GM21390 (cell line): Measurements from ENCODE around the gene NUP93.
"Not testable (repeated sequence)": the region's sequence is repeated elsewhere in the genome, so short reads cannot be mapped to it uniquely, and the experiment has no call there.

ENCODE experiments used
- ATAC-seq: cut with Tn5 transposase; IDR thresholded peaks from one replicate; pipeline ENCODE4 v1.9.1; 2021; ENCODE audit not compliant: unreplicated experiment

NUP93 gene

GRCh38 chr16:56865394-56866062 is 135.6 kb downstream of the NUP93 start:
- ATAC-seq, result no peak

- no peak for ATAC-seq
Observed at GRCh38 chr16:56866955-56867830, 137.3 kb downstream of the NUP93 start.

- ATAC-seq, result no peak
Observed at GRCh38 chr16:56868175-56868574, 138.2 kb downstream of the NUP93 start.

- not testable (repeated sequence) for ATAC-seq
Observed at GRCh38 chr16:56868766-56869165, 138.8 kb downstream of the NUP93 start.

GRCh38 chr16:56869513-56870275 is 139.8 kb downstream of the NUP93 start:
- no peak for ATAC-seq

- ATAC-seq, result no peak
Observed at GRCh38 chr16:56870276-56870888, 140.5 kb downstream of the NUP93 start.

GRCh38 chr16:56871172-56871593 is 141.3 kb downstream of the NUP93 start:
- no peak for ATAC-seq

GRCh38 chr16:56872863-56873391 is 143.0 kb downstream of the NUP93 start:
- ATAC-seq, result no peak

- no peak for ATAC-seq
Observed at GRCh38 chr16:56874800-56875199, 144.9 kb downstream of the NUP93 start.

GRCh38 chr16:56876048-56876447 is 146.1 kb downstream of the NUP93 start:
- no peak for ATAC-seq

GRCh38 chr16:56877486-56878182 is 147.7 kb downstream of the NUP93 start:
- no peak for ATAC-seq

GRCh38 chr16:56878282-56878854 is 148.4 kb downstream of the NUP93 start:
- no peak for ATAC-seq

GRCh38 chr16:56879276-56879675 is 149.3 kb downstream of the NUP93 start:
- ATAC-seq, result no peak

- no peak for ATAC-seq
Observed at GRCh38 chr16:56880176-56880575, 150.2 kb downstream of the NUP93 start.

- ATAC-seq, result no peak
Observed at GRCh38 chr16:56880685-56881084, 150.8 kb downstream of the NUP93 start.

GRCh38 chr16:56882077-56882800 is 152.3 kb downstream of the NUP93 start:
- no peak for ATAC-seq

GRCh38 chr16:56883586-56883985 is 153.7 kb downstream of the NUP93 start:
- ATAC-seq, result no peak

GRCh38 chr16:56884026-56884582 is 154.2 kb downstream of the NUP93 start:
- ATAC-seq, result no peak

GRCh38 chr16:56884929-56885328 is 155.0 kb downstream of the NUP93 start:
- not testable (repeated sequence) for ATAC-seq
